NCI-H1417 treated with DMSO at 0.1 percent for 48 hours (cell line): ENCODE measurements around the gene UVSSA.

ENCODE experiments used
- DNase-seq: peaks from one replicate; lab custom pipeline; 2025; lab: John Stamatoyannopoulos, UW

UVSSA gene

DNA sequence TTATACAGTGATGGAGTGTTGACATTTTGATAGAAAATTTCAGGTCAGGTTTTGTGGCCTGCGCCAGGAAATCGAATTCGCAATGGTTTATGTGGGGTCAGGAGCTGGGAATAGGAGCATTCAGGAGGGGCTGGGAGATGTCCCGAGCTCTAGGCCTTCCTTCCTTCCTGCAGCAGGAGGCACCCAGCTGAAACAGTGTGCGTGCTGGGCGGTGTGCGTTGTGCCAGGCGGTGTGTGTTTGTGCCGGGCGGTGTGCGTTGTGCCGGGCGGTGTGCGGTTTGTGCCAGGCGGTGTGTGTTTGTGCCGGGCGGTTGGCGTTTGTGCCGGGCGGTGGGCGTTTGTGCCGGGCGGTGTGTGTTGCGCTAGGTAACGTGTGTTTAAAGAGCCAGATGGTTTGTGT is 1.7 kb downstream of the UVSSA start:
- no peak for DNase-seq

GRCh38 chr4:1349359-1350168 is 2.6 kb downstream of the UVSSA start:
- DNase-seq: no peak

- no peak for DNase-seq
Measured at GRCh38 chr4:1350169-1350520, 3.1 kb downstream of the UVSSA start.

DNA sequence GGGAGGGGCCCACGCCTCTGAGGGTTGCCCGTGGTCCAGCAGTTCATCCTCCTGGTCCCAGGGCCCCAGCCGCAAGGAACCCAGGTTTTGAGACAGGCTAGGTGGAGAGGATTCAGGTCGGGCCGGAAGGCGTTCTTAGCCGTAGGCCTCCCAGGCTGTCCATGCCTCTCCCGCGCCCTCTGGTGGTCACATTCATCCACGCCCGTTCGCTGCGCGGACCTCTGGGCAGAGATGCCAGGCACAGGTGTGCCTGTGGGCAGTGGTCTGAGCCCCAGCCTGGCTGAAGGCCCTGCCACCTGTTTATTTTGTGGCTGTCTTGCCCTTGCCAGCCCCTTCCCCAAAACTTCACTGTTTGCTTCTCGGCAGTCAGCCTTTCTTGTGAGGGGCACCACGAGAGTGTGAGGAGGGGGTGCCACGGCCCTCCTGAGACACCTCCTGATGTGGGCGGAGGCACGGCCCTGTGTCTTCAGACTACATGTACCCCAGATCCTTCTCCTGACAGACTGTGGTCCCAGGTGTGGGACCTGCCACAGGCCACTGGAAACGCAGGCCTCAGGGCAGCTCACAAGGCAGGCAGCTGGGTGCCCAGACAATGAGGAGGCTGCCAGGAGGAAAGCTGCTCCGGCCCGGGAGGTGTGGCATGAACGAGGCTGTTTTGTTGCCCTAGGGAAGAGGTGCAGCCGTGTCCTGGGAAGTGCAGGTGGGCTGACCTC is 5.0 kb downstream of the UVSSA start:
- peak; percentile 11 for DNase-seq

- DNase-seq: no peak
Measured at GRCh38 chr4:1352567-1352900, 5.5 kb downstream of the UVSSA start.

- DNase-seq: no peak
Measured at GRCh38 chr4:1353186-1354055, 6.4 kb downstream of the UVSSA start.

DNA sequence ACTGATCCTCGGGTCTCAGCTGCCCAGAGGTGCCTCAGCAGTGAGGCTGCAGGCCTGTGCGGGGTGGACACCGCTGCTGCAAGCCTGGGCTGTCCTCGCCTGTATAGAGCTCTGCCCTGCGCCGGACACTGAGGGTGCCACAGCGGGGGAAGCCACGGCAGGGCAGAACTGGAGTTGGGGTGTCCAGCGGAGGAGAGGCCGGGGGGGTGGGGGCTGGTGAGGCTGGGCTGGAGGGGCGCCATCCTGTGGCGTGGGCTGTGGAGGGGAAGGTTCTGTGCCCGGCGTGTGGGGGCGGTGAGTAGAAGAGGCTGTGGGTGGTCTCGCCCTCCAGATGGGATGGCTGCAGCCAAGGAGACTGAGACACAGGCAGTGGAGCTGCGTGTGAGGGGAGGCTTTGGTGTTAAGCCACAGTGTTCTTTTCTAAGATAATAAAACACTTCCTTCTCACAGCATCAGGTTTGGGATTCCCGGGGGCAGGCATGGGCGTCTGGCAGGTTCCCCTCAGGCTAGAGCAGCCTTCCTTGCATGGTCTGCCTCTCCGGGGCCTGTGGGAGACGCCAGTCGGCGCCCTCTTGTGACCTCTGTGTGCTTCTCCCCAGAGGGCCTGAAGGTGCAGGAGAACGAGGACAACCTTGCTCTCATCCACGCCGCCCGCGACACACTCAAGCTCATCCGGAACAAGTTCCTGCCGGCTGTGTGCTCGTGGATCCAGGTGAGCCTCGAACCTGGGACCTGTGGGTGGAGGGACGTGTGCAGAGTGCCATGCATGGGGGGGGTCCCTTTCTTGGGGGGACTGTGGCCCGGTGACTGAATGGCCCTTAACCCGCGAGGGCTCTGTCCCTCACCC is 7.4 kb downstream of the UVSSA start:
- DNase-seq: no peak

DNA sequence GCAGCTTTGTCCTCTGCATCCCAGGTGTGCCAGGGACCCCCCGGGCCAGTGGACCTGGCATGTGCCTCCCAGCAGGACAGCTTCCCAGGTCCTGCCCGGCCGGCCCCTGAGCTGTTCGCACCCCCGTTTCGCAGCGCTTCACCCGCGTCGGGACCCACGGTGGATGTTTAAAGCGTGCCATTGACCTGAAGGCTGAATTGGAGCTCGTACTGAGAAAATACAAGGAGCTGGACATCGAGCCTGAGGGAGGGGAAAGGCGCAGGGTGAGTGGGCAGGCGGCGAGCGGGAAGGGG is 7.9 kb downstream of the UVSSA start:
- DNase-seq: no peak

- DNase-seq: no peak
Measured at GRCh38 chr4:1355378-1355777, 8.4 kb downstream of the UVSSA start.

DNA sequence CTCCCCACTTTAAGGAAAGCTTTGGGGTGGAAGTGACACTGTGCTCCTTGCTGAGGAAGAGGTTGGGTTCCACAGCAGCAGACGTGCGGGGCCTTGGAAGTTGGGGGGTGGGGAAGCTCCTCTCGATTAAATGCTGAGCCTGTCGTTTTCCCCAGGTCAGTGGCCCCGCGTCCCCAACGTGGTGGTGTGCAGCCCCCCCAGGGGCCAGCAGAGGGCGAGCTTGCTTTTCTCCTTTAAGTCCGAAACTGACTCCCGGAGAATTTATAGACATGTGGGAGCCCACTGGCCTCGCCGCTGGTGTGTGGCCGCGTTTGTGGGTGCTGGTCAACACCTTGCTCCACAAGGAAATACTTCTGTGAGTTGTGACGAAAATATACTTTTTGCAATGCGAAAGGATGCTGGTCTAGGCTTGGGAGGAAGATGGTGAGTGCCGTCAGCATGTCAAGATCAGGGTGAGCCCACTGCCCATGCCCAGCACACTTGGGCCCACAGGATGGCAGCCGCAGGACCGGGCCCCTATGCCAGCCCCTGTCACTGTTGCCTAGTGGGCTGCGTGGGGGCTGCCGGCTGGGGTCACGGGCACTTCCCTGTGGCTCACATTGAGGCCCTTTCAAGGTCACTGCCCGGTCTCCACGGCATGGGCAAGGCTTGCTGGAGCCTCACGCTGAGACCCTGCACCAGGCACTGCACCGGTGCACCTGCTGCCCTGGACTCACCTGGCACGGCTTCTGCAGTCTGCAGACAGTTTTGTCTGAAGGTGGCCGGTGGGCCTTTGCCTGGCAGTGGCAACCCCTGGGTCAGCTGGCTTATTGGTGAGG is 9.4 kb downstream of the UVSSA start:
- no peak for DNase-seq

- DNase-seq: no peak
Measured at GRCh38 chr4:1357356-1358248, 10.6 kb downstream of the UVSSA start.

DNA sequence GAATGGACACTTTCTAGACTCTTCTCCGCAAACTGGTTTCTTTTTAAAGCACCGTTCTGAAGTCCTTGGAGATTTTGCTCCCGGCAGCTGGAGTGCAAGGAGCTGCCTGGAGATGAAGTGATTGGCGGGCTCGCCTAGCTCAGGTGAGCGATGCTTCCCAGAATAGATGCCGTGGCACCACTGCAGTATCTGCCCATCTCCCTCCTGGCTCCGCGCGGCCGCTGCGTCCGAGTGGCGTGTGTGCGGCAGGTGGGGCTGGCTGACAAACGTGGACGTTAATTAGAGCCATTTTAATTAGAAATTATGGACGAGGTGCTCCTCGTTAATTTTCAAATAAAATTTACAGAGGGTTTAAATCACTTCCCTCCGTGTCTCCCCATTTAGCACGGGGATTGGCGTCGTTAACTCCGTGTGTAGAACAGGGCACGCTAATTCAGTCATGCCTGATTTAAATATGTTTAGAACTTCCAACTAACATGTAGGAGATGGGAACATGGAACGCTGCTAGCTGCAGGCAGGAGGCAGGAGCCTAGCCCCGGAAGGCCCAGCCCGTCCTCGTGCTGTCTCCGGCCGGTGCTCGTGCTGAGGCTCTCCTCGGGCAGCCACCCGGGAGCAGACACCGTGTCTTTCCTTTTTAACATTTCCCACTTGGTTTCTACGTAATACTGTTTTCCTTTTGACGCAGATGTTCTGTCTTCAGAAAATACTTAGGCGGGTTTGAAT is 11.6 kb downstream of the UVSSA start:
- DNase-seq: no peak

DNA sequence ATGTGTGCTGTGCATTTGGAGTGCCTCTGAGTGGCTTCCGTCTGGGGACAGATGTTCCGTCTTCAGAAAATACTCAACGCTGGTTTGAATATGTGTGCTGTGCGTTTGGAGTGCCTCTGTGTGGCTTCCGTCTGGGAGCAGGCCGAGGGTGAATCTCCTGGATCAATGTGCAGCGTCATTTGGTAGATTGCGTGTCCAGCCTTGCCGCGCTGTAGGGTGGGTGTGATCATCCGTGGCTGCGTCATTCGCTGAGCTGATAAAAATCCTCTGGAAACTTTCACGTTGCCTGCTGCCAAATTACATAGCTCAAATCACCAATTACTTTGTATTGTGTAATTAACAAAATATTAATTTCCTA is 12.1 kb downstream of the UVSSA start:
- DNase-seq: no peak

- DNase-seq: no peak
Measured at GRCh38 chr4:1359976-1360375, 13.0 kb downstream of the UVSSA start.

GRCh38 chr4:1360423-1361283 is 13.6 kb downstream of the UVSSA start:
- no peak for DNase-seq

GRCh38 chr4:1361431-1361830 is 14.4 kb downstream of the UVSSA start:
- DNase-seq: no peak

GRCh38 chr4:1362046-1362445 is 15.0 kb downstream of the UVSSA start:
- DNase-seq: no peak

- no peak for DNase-seq
Measured at GRCh38 chr4:1362521-1362920, 15.5 kb downstream of the UVSSA start.

DNA sequence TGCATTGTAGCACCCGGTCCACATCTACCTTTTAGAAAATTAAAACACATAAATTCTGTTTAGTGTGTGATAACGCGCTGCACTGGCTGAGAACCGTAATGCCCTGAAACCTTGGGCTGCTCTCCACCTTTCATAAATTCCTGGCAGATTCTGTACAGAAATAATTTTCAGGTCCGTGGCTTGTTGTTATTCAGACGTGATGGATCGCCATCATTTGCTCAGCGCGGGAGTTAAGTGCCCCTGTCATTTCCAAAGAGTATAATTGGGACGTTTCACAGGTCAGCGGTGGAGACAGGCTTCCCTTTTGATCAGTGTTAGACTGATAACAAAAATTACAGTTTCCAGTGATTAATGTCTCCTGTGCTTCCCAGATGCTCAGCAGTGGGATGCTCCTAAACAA is 16.5 kb downstream of the UVSSA start:
- DNase-seq: no peak
